GM19372 (cell line): ENCODE measurements around the gene TMTC2.

Source experiments
- ATAC-seq: cut with Tn5 transposase; IDR thresholded peaks from one replicate; pipeline ENCODE4 v1.9.1; 2021; ENCODE audit warnings: mild to moderate bottlenecking, low read depth, moderate library complexity; ENCODE audit not compliant: unreplicated experiment

The TMTC2 gene

GRCh38 chr12:82686168-82687020 lies at the start of gene TMTC2:
Gene TMTC2 (plus strand): TSS chr12:82686906.
- peak; percentile 76 for ATAC-seq

DNA sequence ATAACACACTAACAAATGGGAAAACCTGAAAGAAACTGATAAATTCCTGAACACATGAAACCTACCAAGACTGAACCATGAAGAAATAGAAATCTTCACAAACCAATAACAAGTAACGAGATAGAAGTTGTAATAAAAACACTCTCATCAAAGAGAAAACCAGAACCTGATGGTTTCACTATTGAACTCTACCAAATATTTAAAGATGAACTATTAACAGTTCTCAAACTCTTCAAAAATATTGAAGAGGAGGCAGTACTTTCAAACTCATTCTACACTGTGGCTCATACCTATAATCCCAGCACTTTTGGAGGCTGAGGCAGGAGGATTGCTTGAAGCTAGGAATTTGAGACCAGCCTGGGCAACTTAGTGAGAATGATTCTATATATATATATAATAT lies 48.4 kb upstream of the TMTC2 start:
- ATAC-seq: no peak

GRCh38 chr12:82644896-82645295 lies 41.8 kb upstream of the TMTC2 start:
- ATAC-seq: no peak

- ATAC-seq: no peak
Observed at GRCh38 chr12:82645414-82645813, 41.3 kb upstream of the TMTC2 start.

DNA sequence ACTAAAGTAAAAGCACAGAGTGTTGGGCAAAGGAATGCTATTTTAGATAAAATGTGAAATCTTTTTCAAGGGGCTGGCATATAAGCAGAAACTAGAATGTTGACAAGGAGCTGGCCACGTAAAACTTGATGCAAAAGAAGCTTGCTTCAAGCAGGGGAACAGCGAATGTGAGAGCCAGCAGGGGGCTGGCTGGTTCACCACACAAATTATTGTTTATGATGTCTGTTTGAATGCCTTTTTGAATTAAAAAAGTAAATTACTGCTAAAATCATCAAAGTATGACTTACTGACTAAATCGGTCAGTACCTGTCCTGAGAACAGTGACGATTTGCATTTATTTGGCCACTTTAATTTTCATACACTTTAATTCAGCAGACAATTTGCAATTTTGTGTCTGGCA lies 38.9 kb upstream of the TMTC2 start:
- ATAC-seq: no peak

GRCh38 chr12:82648259-82648909 lies 38.3 kb upstream of the TMTC2 start:
- ATAC-seq: peak; percentile 46

GRCh38 chr12:82650627-82651337 lies 35.9 kb upstream of the TMTC2 start:
- ATAC-seq: peak; percentile 55

DNA sequence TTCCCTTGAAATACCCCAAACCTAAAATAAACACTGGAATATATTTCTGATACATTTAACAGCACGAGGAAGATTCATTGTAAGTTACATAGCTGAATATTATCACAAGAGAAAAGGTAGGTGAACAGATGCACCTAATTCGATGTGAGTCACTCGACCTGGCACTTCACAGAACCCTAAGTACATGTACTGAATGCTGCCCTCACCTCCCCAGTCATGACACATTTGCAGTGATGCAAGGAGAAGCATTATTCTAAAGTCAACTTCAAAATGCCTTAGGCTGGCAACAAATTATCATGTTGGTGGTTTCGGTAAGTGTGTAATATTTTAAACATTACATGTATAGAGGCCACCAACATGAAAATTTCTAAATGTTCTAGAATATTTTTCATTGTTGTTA lies 35.2 kb upstream of the TMTC2 start:
- ATAC-seq: no peak

- ATAC-seq: no peak
Observed at GRCh38 chr12:82652071-82652470, 34.6 kb upstream of the TMTC2 start.

DNA sequence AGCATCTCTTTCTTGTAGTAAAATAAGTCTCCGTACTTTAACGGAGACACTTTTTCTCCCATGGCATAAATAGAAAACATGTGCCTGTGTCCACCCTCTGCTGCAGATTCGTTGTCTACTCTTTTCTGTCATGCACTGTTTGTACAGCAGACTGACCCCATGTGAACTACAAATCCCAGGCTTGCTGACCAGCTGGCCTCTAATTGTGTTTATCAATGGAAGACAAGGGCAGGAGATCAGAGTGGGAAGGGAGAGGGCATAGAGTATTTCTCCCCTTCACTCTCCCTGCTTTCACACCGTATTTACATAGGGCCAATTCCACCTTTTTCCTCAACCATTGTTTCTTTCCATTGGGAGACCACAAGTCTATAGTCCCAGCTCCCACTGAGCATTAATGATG lies 31.0 kb upstream of the TMTC2 start:
- ATAC-seq: no peak

DNA sequence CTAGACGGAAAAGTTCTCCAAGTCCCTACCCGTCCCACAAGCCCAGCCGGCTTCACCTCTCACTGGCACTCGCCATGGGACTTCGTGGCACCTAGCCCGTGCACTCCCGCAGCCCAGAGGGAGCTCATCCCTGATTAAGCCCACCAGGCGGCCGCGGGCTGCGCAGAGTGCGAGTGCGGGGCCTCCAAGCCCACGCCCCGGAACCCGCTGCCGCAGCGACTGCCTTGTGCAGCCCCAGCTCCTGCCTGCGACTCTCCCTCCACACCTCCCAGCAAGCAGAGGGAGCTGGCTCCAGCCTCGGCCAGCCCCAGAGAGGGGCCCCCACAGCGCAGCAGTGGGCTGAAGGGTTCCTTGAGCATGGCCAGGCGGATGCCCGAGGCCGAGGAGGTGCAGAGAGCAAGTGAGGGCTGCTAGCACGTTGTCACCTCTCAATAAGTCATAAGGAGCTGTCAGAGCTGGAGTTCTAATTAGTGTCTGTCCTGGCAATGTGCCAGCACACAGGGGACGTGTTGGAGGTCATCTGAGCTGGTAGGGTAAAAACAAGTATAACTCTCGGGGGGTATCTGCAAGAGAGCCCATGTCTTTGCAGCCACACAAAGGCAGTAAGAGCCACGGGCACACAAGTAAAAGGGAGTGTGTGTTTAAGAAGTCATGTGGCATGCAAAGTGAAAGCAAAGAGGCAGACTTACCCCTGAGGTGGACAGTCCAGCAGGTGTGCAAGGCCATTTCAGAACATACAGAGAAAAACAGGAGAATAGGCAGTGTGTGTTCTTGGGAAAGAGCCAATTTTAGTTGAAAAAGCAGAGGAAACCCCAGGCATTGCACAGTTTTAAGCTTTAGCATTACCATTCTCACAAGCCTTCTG lies 27.1 kb upstream of the TMTC2 start:
- ATAC-seq: no peak

DNA sequence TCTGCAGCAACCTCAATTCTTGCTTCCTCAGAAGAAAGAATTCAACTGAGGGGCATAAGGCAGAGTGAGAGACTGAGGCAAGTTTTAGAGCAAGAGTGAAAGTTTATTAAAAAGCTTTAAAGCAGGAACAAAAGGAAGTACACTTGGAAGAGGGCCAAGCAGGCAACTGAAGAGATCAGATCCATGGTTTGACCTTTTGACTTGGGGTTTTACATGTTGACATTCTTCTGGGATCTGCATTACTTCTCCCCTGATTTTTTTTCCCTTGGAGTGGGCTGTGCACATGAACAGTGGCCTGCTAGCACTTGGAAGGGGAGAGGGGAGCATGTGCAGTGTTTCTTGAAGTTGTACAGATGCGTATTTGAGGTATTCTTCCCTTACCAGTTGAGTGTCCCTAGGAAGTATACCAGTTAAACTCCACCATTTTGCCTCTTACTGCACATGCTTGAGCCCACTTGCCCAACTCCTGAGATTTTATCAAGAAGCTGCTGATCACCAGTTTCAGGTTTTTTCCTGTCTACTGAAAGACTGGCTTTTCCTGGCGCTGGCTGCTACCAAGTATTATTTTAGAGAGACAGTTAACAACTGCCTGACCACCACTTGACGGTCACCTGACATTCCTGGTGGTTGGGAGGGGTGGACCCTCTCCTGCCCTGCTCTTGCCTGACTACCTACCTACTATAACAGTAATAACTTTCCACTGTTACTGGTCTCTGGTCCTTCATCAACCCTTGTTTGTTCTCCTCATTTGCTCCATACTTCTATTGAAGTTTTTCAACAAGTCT lies 26.0 kb upstream of the TMTC2 start:
- no peak for ATAC-seq

- ATAC-seq: no peak
Observed at GRCh38 chr12:82663893-82664292, 22.8 kb upstream of the TMTC2 start.

DNA sequence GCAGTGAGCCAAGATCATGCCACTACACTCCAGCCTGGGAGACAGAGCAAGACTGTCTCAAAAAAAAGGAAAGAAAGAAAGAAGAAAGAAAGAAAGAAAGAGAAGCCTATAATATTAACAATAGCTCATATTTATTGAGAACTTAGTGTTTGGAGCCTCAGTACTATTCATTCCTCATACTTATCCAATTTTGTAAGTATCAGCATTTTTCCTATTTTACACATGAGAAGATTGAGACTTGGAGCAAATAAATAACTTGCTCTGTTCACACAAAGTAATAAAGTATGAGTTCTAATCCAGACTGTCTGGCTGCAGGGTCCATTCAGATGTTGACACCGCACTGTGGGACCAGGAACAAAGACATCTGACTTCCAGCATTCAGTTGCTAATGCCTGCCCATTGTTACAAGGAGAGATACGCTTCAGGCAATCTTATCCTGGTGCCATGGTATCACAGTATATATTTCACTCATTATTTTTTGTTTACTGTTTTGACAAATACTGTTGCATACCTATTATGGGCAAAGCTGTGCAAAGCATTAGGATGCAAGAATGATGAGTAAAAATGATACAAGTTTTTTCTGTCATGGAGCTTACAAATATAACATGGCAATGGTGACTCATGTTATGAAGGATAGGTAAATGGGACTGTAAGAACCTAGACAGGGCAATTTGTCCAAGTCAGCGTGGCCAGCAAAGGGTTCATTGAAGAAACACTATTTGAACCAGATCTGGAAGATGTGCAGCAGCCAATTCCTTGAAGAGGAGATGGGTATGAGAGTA lies 21.4 kb upstream of the TMTC2 start:
- ATAC-seq: no peak

DNA sequence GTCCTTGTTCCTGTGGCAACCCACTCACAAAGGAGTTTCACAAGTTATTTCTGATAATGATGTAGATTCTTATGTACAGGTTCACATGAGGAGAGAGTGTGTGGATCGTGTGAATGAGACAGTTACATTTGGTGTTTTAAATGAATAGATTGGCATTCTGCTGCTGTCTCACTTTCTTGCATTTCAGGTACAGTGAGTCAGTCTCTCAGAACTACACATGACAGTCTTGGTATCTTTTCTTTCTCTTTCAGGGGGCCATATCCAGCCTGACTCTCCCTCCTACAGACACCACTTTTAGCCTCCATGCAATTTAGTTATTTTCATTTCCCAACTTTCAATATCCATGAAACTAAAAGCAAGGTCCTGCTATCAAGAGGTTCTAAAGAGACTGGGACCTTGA lies 19.9 kb upstream of the TMTC2 start:
- ATAC-seq: no peak

- ATAC-seq: no peak
Observed at GRCh38 chr12:82671673-82672195, 15.0 kb upstream of the TMTC2 start.

DNA sequence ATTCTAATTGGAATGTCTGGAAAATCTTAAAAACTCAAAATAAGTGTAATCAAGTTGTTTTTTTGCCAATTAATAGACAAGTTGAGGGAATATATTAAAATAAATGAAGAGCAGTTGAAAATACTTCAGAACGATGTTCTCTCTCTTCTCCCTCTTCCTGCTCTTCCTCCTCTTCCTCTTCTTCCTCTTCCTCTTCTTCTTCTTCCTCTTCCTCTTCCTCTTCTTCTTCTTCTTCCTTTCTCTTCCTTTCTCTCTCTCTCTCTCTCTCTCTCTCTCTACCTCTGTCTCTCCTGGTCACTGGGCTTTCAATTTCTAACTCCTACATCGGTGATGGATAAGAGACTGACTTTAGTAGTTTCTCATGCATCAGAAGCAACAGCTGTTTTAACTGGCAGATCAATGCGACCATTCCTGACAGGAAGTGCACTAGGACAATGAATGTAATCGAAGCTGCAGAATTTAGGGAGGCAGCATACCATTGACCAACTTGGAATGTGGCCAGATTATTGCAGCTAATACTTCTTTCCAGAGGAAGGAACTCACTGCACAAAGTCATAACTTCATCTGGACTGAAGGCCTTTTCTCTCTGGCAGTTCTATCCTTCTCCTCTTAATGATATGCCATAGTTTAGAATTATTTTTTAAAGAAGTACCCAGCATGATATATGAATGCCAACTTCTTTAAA lies 13.8 kb upstream of the TMTC2 start:
- no peak for ATAC-seq

DNA sequence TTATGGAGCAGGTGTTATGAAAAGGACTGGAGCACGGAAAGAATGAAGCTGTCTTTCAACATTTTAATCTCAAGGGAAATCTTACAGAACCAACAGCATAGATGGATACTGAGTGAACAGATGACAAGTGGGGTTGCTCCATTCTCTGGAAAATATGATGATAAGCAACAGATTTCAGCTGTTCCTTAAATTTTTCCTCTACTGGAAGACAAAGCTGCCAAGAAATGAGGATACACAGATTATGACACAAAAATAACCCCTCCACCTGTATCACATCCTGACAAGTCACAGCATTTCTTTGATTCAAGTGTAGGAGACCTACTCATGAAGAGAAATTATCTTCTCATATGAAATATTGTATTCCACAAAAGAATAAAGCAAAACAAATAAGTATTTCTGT lies 13.0 kb upstream of the TMTC2 start:
- ATAC-seq: no peak
